ENCODE results near the gene ALX4. TPM values are rescaled to one million over a fixed set of nuclear protein-coding genes. Genes with fewer than 3 reads are reported as not detected.

Gene ALX4
- total and polyA plus RNA-seq, 2 donors (not counting 1 experiment from before 2014, with no cell fraction given), result not detected

DNA sequence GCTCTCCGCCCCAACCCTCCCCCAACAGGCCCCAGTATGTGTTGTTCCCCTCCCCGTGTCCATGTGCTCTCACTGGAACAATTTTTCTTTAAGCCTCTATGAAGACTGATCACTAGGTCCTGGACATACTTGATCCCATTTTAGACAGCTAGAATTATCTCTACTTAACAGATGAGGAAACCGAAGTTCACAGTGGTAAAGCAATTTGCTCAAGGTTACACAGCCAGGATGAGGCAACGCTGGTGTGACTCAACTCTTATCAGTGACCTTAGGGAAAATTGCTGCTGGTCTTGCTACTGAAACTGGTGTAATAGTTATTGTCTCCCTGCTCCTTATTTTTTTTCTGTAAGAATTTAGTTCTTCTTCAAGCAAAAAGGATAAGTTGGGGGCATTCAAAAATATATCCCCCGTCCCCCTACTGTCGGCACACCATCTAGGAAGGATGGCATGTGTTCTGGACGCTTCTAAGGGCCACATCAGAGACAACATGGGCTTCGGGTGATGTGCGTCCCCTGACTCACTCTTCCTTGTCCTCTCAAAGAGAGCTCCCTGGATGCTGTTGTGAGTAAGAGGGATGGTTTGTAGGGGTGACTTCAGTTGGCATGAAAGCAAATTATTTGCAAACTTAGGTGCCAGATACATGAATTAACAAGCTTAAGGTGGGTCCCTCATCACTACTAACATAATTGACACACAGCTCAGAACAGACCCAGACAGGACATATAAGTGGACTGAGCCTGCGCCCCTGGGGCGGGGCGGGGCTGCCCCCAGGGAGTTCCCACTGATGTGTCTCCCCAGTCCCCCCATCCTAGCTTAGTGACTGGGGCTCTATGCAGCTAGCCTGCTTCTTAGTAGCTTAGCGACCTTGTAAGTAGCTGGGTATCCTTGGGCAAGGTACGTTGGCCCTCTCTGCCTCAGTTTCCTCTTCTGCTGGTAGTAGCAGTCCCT, 23.6 kb upstream of the ALX4 start:
- Histone ChIP-seq H3K4me2 (ENCODE audit: extremely low read depth, insufficient read depth, low read length) (no peak overlapping the region), H4K20me1 (ENCODE audit: control insufficient read depth, extremely low read depth, insufficient read depth, low read length) (no peaks in the 10 kb centered on the region), H3K79me2 (ENCODE audit: control insufficient read depth, insufficient read depth, low read length) (no peaks in the 10 kb centered on the region), H3K4me3 (replicated peaks in 1 of 4; ENCODE audit: control extremely low read depth in 1 of 4, insufficient read depth in 1 of 4, low read depth in 3 of 4, low read length in 4 of 4) (no peak overlapping the region), H3K36me3 (ENCODE audit: control insufficient read depth, insufficient read depth, low read length) (no peaks in the 10 kb centered on the region), H3K4me1 (ENCODE audit: control insufficient read depth, extremely low read depth, insufficient read depth, low read length) (no peaks in the 10 kb centered on the region), H3K27ac (ENCODE audit: insufficient read depth, low read length) (no peak overlapping the region), H3K9me3 (ENCODE audit: control insufficient read depth, insufficient read depth, low read depth, low read length) (no peaks in the 10 kb centered on the region), H3K9ac (ENCODE audit: insufficient read depth, low read length) (no peak overlapping the region), H2AFZ (ENCODE audit: low read length) (no peak overlapping the region), H3K27me3 (ENCODE audit: control insufficient read depth, insufficient read depth, low read length) (peaks cover 20% of the 10 kb centered on the region)
- peak in 1 of 2 donors; percentile 10 for DNase-seq (ENCODE audit: low read depth in 2 of 2)
- TF ChIP-seq EZH2 (IDR thresholded peaks at IDR 0.05; ENCODE audit: low read length, missing control alignments), result no peak
- TF ChIP-seq CTCF (conservative IDR thresholded peaks at IDR 0.05 in 1 of 2, IDR thresholded peaks at IDR 0.05 in 1 of 2; ENCODE audit: low read depth in 1 of 2, low read length in 2 of 2), result no peak

GRCh38 chr11:44332665-44333064, 22.7 kb upstream of the ALX4 start:
- H4K20me1 ChIP-seq (ENCODE audit: control insufficient read depth, extremely low read depth, insufficient read depth, low read length), result no peaks in the 10 kb centered on the region
- H3K27me3 ChIP-seq (ENCODE audit: control insufficient read depth, insufficient read depth, low read length), result peaks cover 22% of the 10 kb centered on the region
- no peaks in the 10 kb centered on the region for H3K36me3 ChIP-seq (ENCODE audit: control insufficient read depth, insufficient read depth, low read length)
- H3K4me2 ChIP-seq (ENCODE audit: extremely low read depth, insufficient read depth, low read length), result no peak overlapping the region
- H3K79me2 ChIP-seq (ENCODE audit: control insufficient read depth, insufficient read depth, low read length), result no peaks in the 10 kb centered on the region
- no peak overlapping the region for H3K27ac ChIP-seq (ENCODE audit: insufficient read depth, low read length)
- no peak overlapping the region for H3K4me3 ChIP-seq (replicated peaks in 1 of 4; ENCODE audit: control extremely low read depth in 1 of 4, insufficient read depth in 1 of 4, low read depth in 3 of 4, low read length in 4 of 4)
- H3K9ac ChIP-seq (ENCODE audit: insufficient read depth, low read length), result no peak overlapping the region
- H3K4me1 ChIP-seq (ENCODE audit: control insufficient read depth, extremely low read depth, insufficient read depth, low read length), result no peaks in the 10 kb centered on the region
- no peak overlapping the region for H2AFZ ChIP-seq (ENCODE audit: low read length)
- TF ChIP-seq EZH2 (IDR thresholded peaks at IDR 0.05; ENCODE audit: low read length, missing control alignments) (no peak), CTCF (conservative IDR thresholded peaks at IDR 0.05 in 1 of 2, IDR thresholded peaks at IDR 0.05 in 1 of 2; ENCODE audit: low read depth in 1 of 2, low read length in 2 of 2) (no peak)
- H3K9me3 ChIP-seq (ENCODE audit: control insufficient read depth, insufficient read depth, low read depth, low read length), result no peaks in the 10 kb centered on the region
- DNase-seq (ENCODE audit: low read depth in 2 of 2), result no peak

DNA sequence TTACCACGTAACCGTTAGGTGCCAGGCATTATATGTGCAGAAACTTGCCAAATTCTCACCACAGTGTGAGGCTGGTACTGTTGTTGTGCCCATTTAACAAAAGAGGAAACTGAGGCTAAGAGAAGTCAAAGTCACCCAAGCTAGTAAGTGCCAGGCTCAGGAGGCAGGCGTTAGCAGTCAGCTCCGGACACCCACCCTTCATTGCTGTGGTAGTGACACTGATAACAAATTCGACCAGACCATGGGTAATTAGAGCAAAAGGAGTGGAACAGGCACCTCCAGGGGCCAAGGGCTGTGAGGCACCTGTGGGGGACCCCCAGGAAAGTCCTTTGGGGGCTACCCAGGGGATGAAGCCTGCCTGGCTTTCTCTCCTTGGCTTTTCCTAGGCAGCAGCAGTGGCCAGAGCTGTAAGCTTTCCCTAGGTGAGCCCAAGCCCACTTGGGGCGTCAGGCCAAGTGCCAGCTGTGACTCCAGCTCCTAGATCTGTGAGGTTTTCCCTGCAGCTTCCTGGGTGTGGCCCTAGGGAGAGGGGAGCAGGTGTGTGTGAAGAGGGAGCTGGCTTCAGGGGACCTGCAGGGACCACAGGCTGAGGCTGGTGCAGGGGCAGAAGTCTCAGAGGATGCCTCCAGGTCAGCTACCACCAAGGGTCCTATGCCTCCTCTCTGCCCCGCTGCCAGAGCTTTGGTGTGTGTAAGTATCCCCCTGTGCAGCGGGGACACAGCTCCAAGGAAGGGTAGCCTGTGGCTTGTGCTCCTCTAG, 19.7 kb upstream of the ALX4 start:
- no peak for DNase-seq (ENCODE audit: low read depth in 2 of 2)
- peaks cover 33% of the 10 kb centered on the region for H3K27me3 ChIP-seq (ENCODE audit: control insufficient read depth, insufficient read depth, low read length)
- no peak overlapping the region for H3K9ac ChIP-seq (ENCODE audit: insufficient read depth, low read length)
- H3K79me2 ChIP-seq (ENCODE audit: control insufficient read depth, insufficient read depth, low read length), result no peaks in the 10 kb centered on the region
- no peak overlapping the region for H3K4me2 ChIP-seq (ENCODE audit: extremely low read depth, insufficient read depth, low read length)
- H3K36me3 ChIP-seq (ENCODE audit: control insufficient read depth, insufficient read depth, low read length), result no peaks in the 10 kb centered on the region
- no peaks in the 10 kb centered on the region for H3K4me1 ChIP-seq (ENCODE audit: control insufficient read depth, extremely low read depth, insufficient read depth, low read length)
- no peak overlapping the region for H3K4me3 ChIP-seq (replicated peaks in 1 of 4; ENCODE audit: control extremely low read depth in 1 of 4, insufficient read depth in 1 of 4, low read depth in 3 of 4, low read length in 4 of 4)
- no peak for TF ChIP-seq EZH2 (IDR thresholded peaks at IDR 0.05; ENCODE audit: low read length, missing control alignments)
- no peak for TF ChIP-seq CTCF (conservative IDR thresholded peaks at IDR 0.05 in 1 of 2, IDR thresholded peaks at IDR 0.05 in 1 of 2; ENCODE audit: low read depth in 1 of 2, low read length in 2 of 2)
- H4K20me1 ChIP-seq (ENCODE audit: control insufficient read depth, extremely low read depth, insufficient read depth, low read length), result no peaks in the 10 kb centered on the region
- H2AFZ ChIP-seq (ENCODE audit: low read length), result no peak overlapping the region
- H3K9me3 ChIP-seq (ENCODE audit: control insufficient read depth, insufficient read depth, low read depth, low read length), result no peaks in the 10 kb centered on the region
- no peak overlapping the region for H3K27ac ChIP-seq (ENCODE audit: insufficient read depth, low read length)
